Spinal cord (tissue), 10 donors: ENCODE measurements around the gene ZNF485. TPM values are rescaled to one million over a fixed set of nuclear protein-coding genes. Genes with fewer than 3 reads are reported as not detected.
"Not testable (repeated sequence)": the region's sequence is repeated elsewhere in the genome, so short reads cannot be mapped to it uniquely, and the experiment has no call there.

Experiments used
- DNase-seq, 6 donors: peaks; one replicate each; pipeline versions ENCODE4 v3.0.0 to v3.0.0-alpha.2; 2013 to 2015; ENCODE audit warnings: low spot score in 6 of 6, low read depth in 4 of 6
- H3K27ac ChIP-seq: one replicate; pipeline ENCODE4 v1.5.1; 2013; ENCODE audit warnings: low read depth, low read length, control low read depth
- H3K27me3 ChIP-seq: one replicate; pipeline ENCODE4 v1.6.1; 2013; ENCODE audit warnings: low read length; ENCODE audit not compliant: control insufficient read depth, insufficient read depth
- H3K36me3 ChIP-seq: one replicate; pipeline ENCODE4 v1.6.1; 2013; ENCODE audit warnings: low read length; ENCODE audit not compliant: control insufficient read depth, insufficient read depth
- H3K4me1 ChIP-seq: one replicate; pipeline ENCODE4 v1.6.1; 2013; ENCODE audit warnings: low read length; ENCODE audit not compliant: control insufficient read depth, insufficient read depth
- H3K4me3 ChIP-seq: one replicate; pipeline ENCODE4 v1.5.1; 2013; ENCODE audit warnings: low read depth, low read length, control low read depth
- H3K9me3 ChIP-seq: one replicate; pipeline ENCODE4 v1.6.1; 2013; ENCODE audit warnings: low read length; ENCODE audit not compliant: control insufficient read depth, insufficient read depth
- WGBS: methylation state at CpG from one replicate; pipeline ENCODE4 v1.1.5; 2013; ENCODE audit warnings: missing lambda C conversion rate; ENCODE audit not compliant: insufficient coverage; 5-methylcytosine and 5-hydroxymethylcytosine counted together
- polyA plus RNA-seq, 2 donors: library from polyadenylated mRNA; unstranded; fragments of 120-200 nt; gene quantifications; one replicate each; pipeline ENCODE4 v1.2.1, GENCODE V29; 2013; ENCODE audit not compliant: insufficient read length in 2 of 2
- total RNA-seq, 2 donors: library from RNA; depleted of rRNA in 1 of 2; stranded (reverse); fragments of 120-200 nt in 1 of 2; fragments of >200 nt in 1 of 2; gene quantifications; one replicate each; pipeline versions ENCODE4 v1.2.3 to v1.2.4, GENCODE V29; 2013 to 2014
- donor health status: healthy.

Gene ZNF485
- total and polyA plus RNA-seq, 4 donors: 4.0 to 5.6 (median 4.9) TPM

GRCh38 chr10:43598446-43598845 is 7.8 kb upstream of the ZNF485 start:
- 56% methylated on average over 2 of the region's 2 CpGs for WGBS
- H3K36me3 ChIP-seq: no peaks in the 10 kb centered on the region
- H3K27me3 ChIP-seq: no peaks in the 10 kb centered on the region
- H3K9me3 ChIP-seq: no peaks in the 10 kb centered on the region
- H3K4me1 ChIP-seq: peaks cover 2% of the 10 kb centered on the region
- peak in 2 of 6 donors; percentile 47 to 63 for DNase-seq
- H3K27ac ChIP-seq: no peak overlapping the region
- H3K4me3 ChIP-seq: no peak overlapping the region

DNA sequence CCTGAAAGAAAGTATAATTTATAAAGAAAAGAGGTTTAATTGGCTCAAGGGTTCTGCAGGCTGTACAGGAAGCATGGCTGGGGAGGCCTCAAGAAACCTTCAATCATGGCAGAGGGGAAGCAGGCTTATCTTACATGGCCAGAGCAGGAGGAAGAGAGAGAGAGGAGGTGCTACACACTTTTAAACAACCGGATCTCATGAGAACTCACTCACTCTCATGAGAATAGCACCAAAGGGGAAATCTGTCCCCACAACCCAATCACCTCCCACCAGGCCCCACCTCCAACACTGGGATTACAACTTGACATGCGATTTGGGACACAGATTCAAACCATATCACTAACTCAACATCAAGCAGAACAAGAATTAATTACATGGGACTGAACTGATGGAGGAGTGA is 6.9 kb upstream of the ZNF485 start:
- WGBS: no CpG with 5 or more reads among the region's 2 CpGs
- Histone ChIP-seq H3K27ac (no peak overlapping the region), H3K4me3 (no peak overlapping the region), H3K4me1 (peaks cover 2% of the 10 kb centered on the region), H3K27me3 (no peaks in the 10 kb centered on the region), H3K9me3 (no peaks in the 10 kb centered on the region), H3K36me3 (no peaks in the 10 kb centered on the region)
- DNase-seq: no peak

GRCh38 chr10:43601576-43601975 is 4.7 kb upstream of the ZNF485 start:
- DNase-seq, H3K9me3 ChIP-seq, H3K36me3 ChIP-seq, H3K27ac ChIP-seq, H3K27me3 ChIP-seq, H3K4me3 ChIP-seq, H3K4me1 ChIP-seq: not testable (repeated sequence)
- WGBS: 70% methylated on average over 2 of the region's 6 CpGs

- Histone ChIP-seq H3K4me3 (peak overlapping the region; percentile 62), H3K9me3 (no peaks in the 10 kb centered on the region), H3K27me3 (no peaks in the 10 kb centered on the region), H3K4me1 (peaks cover 11% of the 10 kb centered on the region), H3K27ac (no peak overlapping the region), H3K36me3 (peaks cover 4% of the 10 kb centered on the region)
- peak in 1 of 6 donors; percentile 1 for DNase-seq
- 58% methylated on average over 12 of the region's 12 CpGs for WGBS
These were observed 352 bp upstream of the ZNF485 start for GRCh38 chr10:43605850-43606322.

GRCh38 chr10:43607199-43607573 is 948 bp downstream of the ZNF485 start:
- peaks cover 11% of the 10 kb centered on the region for H3K4me1 ChIP-seq
- H3K9me3 ChIP-seq: no peaks in the 10 kb centered on the region
- DNase-seq: no peak
- no peak overlapping the region for H3K27ac ChIP-seq
- peaks cover 4% of the 10 kb centered on the region for H3K36me3 ChIP-seq
- no peaks in the 10 kb centered on the region for H3K27me3 ChIP-seq
- H3K4me3 ChIP-seq: peak overlapping the region; percentile 62
- 55% methylated on average over 6 of the region's 10 CpGs for WGBS

DNA sequence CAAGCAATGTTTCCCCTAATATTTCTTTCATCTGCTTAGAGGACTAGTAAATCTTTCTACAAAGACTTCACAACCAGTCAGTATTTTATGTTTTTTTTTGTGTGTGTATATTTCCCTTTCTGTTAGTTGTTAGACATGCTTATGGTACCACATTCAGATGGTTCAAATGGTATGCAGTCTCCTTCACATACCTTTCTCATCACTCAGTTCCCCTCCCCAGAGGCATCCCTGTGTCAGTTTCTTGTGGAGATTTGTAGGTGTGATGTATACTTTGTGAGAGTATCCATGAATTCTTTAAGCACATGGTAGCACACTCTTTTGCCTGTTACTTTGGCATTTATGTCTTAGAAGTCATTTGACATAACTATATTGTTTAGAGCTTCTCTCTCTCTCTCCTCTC is 4.4 kb downstream of the ZNF485 start:
- no peaks in the 10 kb centered on the region for H3K9me3 ChIP-seq
- peaks cover 4% of the 10 kb centered on the region for H3K36me3 ChIP-seq
- no peaks in the 10 kb centered on the region for H3K27me3 ChIP-seq
- H3K4me3 ChIP-seq: no peak overlapping the region
- H3K27ac ChIP-seq: no peak overlapping the region
- peaks cover 11% of the 10 kb centered on the region for H3K4me1 ChIP-seq
- no peak for DNase-seq

DNA sequence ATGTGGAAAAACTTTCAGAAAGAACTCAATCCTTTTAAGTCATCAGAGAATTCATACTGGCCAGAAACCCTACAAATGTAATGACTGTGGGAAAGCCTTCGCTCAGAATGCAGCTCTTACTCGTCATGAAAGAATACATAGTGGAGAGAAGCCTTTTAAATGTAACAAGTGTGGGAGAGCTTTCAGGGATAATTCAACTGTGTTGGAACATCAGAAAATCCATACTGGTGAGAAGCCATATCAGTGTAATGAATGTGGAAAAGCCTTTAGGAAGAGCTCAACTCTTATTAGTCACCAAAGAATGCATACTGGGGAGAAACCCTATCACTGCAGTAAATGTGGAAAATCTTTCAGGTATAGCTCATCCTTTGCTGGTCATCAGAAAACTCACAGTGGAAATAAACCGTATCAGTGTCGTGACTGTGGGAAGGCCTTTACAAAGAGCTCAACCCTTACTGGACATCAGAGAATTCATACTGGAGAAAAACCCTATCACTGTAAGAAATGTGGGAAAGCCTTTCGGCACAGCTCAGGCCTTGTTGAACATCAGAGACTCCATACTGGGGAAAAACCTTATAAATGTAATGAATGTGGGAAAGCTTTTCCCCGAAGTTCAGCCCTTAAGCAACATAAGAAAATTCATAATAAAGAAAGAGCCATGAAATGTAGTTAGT is 10.6 kb downstream of the ZNF485 start:
- DNase-seq: no peak
- peaks cover 7% of the 10 kb centered on the region for H3K9me3 ChIP-seq
- no peak overlapping the region for H3K4me3 ChIP-seq
- H3K27me3 ChIP-seq: no peaks in the 10 kb centered on the region
- H3K36me3 ChIP-seq: no peaks in the 10 kb centered on the region
- no peaks in the 10 kb centered on the region for H3K4me1 ChIP-seq
- 90% methylated on average over 2 of the region's 6 CpGs for whole genome bisulfite sequencing
- H3K27ac ChIP-seq: no peak overlapping the region

GRCh38 chr10:43619368-43619767 is 13.1 kb downstream of the ZNF485 start:
- H3K4me1 ChIP-seq: no peaks in the 10 kb centered on the region
- no peaks in the 10 kb centered on the region for H3K27me3 ChIP-seq
- no peaks in the 10 kb centered on the region for H3K36me3 ChIP-seq
- H3K4me3 ChIP-seq: no peak overlapping the region
- WGBS: no CpG with 5 or more reads among the region's 2 CpGs
- H3K27ac ChIP-seq: no peak overlapping the region
- peaks cover 7% of the 10 kb centered on the region for H3K9me3 ChIP-seq
- DNase-seq: no peak

DNA sequence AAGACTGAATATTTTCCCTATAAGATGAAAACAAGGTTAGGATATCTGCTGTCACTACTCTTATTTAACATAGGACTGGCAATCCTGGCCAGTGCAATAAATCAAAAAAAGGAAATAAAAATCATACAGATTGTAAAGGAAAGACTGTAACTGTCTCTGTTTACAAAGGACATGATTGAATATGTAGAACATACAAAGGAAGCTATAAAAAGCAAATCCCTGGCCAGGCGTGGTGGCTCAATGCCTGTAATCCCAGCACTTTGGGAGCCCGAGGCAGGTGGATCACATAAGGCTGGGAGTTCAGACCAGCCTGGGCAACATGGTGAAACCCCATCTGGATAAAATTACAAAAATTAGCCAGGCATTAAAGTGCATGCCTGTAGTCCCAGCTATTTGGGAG is 15.8 kb downstream of the ZNF485 start:
- Histone ChIP-seq H3K4me3 (no peak overlapping the region), H3K36me3 (no peaks in the 10 kb centered on the region), H3K4me1 (no peaks in the 10 kb centered on the region), H3K27ac (no peak overlapping the region), H3K27me3 (no peaks in the 10 kb centered on the region), H3K9me3 (peaks cover 3% of the 10 kb centered on the region)
- 56% methylated on average over 2 of the region's 2 CpGs for WGBS
- no peak for DNase-seq

GRCh38 chr10:43623351-43623750 is 17.1 kb downstream of the ZNF485 start:
- no peaks in the 10 kb centered on the region for H3K27me3 ChIP-seq
- peak in 2 of 6 donors; percentile 5 to 17 for DNase-seq
- no peaks in the 10 kb centered on the region for H3K4me1 ChIP-seq
- H3K4me3 ChIP-seq: no peak overlapping the region
- no peaks in the 10 kb centered on the region for H3K9me3 ChIP-seq
- no CpG with 5 or more reads among the region's 3 CpGs for WGBS
- H3K36me3 ChIP-seq: no peaks in the 10 kb centered on the region
- H3K27ac ChIP-seq: no peak overlapping the region
